Activated naive CD8-positive, alpha-beta T cell (primary cell): ENCODE data around the gene RPL10.
A peak's percentile ranks its signal among the peaks of the same experiment; 100 is the strongest.

ENCODE experiments used
- H3K27ac Mint-ChIP-seq: one replicate; pipeline ENCODE4 v1.8.0; 2021; ENCODE audit warnings: mixed read lengths
- H3K27me3 Mint-ChIP-seq: one replicate; pipeline ENCODE4 v1.8.0; 2021; ENCODE audit warnings: mixed read lengths
- H3K36me3 Mint-ChIP-seq: one replicate; pipeline ENCODE4 v1.8.0; 2021; ENCODE audit warnings: mixed read lengths
- H3K4me1 Mint-ChIP-seq: one replicate; pipeline ENCODE4 v1.8.0; 2021; ENCODE audit warnings: low read depth, mixed read lengths
- H3K4me3 Mint-ChIP-seq: one replicate; pipeline ENCODE4 v1.8.0; 2021; ENCODE audit warnings: mild to moderate bottlenecking, mixed read lengths
- H3K9me3 Mint-ChIP-seq: one replicate; pipeline ENCODE4 v1.8.0; 2021; ENCODE audit warnings: low read depth, mixed read lengths

RPL10 gene

GRCh38 chrX:154356596-154356995 lies 41.6 kb upstream of the RPL10 start:
- H3K9me3 Mint-ChIP-seq, result no peaks in the 10 kb centered on the region
- no peak overlapping the region for H3K27ac Mint-ChIP-seq
- H3K4me1 Mint-ChIP-seq, result peaks cover 22% of the 10 kb centered on the region
- no peaks in the 10 kb centered on the region for H3K27me3 Mint-ChIP-seq
- H3K4me3 Mint-ChIP-seq, result no peak overlapping the region
- no peaks in the 10 kb centered on the region for H3K36me3 Mint-ChIP-seq

GRCh38 chrX:154357205-154357604 lies 41.0 kb upstream of the RPL10 start:
- H3K4me3 Mint-ChIP-seq, result no peak overlapping the region
- no peak overlapping the region for H3K27ac Mint-ChIP-seq
- no peaks in the 10 kb centered on the region for H3K27me3 Mint-ChIP-seq
- H3K36me3 Mint-ChIP-seq, result no peaks in the 10 kb centered on the region
- no peaks in the 10 kb centered on the region for H3K9me3 Mint-ChIP-seq
- peaks cover 18% of the 10 kb centered on the region for H3K4me1 Mint-ChIP-seq

GRCh38 chrX:154358011-154358410 lies 40.2 kb upstream of the RPL10 start:
- Mint-ChIP-seq H3K27me3 (no peaks in the 10 kb centered on the region), H3K9me3 (no peaks in the 10 kb centered on the region), H3K4me3 (peak overlapping the region; percentile 5), H3K4me1 (peaks cover 20% of the 10 kb centered on the region), H3K36me3 (no peaks in the 10 kb centered on the region), H3K27ac (peak overlapping the region; percentile 50)

GRCh38 chrX:154358829-154359228 lies 39.3 kb upstream of the RPL10 start:
- no peaks in the 10 kb centered on the region for H3K27me3 Mint-ChIP-seq
- no peaks in the 10 kb centered on the region for H3K9me3 Mint-ChIP-seq
- no peak overlapping the region for H3K4me3 Mint-ChIP-seq
- H3K4me1 Mint-ChIP-seq, result peaks cover 15% of the 10 kb centered on the region
- peak overlapping the region; percentile 50 for H3K27ac Mint-ChIP-seq
- no peaks in the 10 kb centered on the region for H3K36me3 Mint-ChIP-seq

- Mint-ChIP-seq H3K4me1 (peaks cover 12% of the 10 kb centered on the region), H3K4me3 (no peak overlapping the region), H3K27me3 (no peaks in the 10 kb centered on the region), H3K9me3 (no peaks in the 10 kb centered on the region), H3K36me3 (no peaks in the 10 kb centered on the region), H3K27ac (no peak overlapping the region)
Measured at GRCh38 chrX:154359362-154360154, 38.6 kb upstream of the RPL10 start.

- Mint-ChIP-seq H3K36me3 (no peaks in the 10 kb centered on the region), H3K27ac (no peak overlapping the region)
Measured at GRCh38 chrX:154360155-154360713, 37.9 kb upstream of the RPL10 start.

GRCh38 chrX:154362085-154362742 lies 36.0 kb upstream of the RPL10 start:
- Mint-ChIP-seq H3K36me3 (no peaks in the 10 kb centered on the region), H3K4me1 (peaks cover 7% of the 10 kb centered on the region), H3K9me3 (no peaks in the 10 kb centered on the region), H3K4me3 (no peak overlapping the region), H3K27ac (no peak overlapping the region), H3K27me3 (no peaks in the 10 kb centered on the region)

More at GRCh38 chrX:154360155-154360713, 37.9 kb upstream of the RPL10 start:
- no peaks in the 10 kb centered on the region for H3K27me3 Mint-ChIP-seq
- H3K4me1 Mint-ChIP-seq, result peaks cover 12% of the 10 kb centered on the region
- no peaks in the 10 kb centered on the region for H3K9me3 Mint-ChIP-seq
- H3K4me3 Mint-ChIP-seq, result no peak overlapping the region

GRCh38 chrX:154363706-154364439 lies 34.3 kb upstream of the RPL10 start:
- H3K36me3 Mint-ChIP-seq, result no peaks in the 10 kb centered on the region
- H3K4me3 Mint-ChIP-seq, result no peak overlapping the region
- peaks cover 10% of the 10 kb centered on the region for H3K4me1 Mint-ChIP-seq
- no peaks in the 10 kb centered on the region for H3K27me3 Mint-ChIP-seq
- no peaks in the 10 kb centered on the region for H3K9me3 Mint-ChIP-seq
- no peak overlapping the region for H3K27ac Mint-ChIP-seq

- peaks cover 10% of the 10 kb centered on the region for H3K4me1 Mint-ChIP-seq
- H3K4me3 Mint-ChIP-seq, result no peak overlapping the region
- H3K27me3 Mint-ChIP-seq, result no peaks in the 10 kb centered on the region
- H3K36me3 Mint-ChIP-seq, result no peaks in the 10 kb centered on the region
- H3K9me3 Mint-ChIP-seq, result no peaks in the 10 kb centered on the region
- H3K27ac Mint-ChIP-seq, result no peak overlapping the region
Measured at GRCh38 chrX:154365052-154365600, 33.1 kb upstream of the RPL10 start.

GRCh38 chrX:154365997-154366665 lies 32.0 kb upstream of the RPL10 start:
- Mint-ChIP-seq H3K9me3 (no peaks in the 10 kb centered on the region), H3K27me3 (no peaks in the 10 kb centered on the region), H3K4me3 (no peak overlapping the region), H3K36me3 (no peaks in the 10 kb centered on the region), H3K27ac (no peak overlapping the region), H3K4me1 (peaks cover 10% of the 10 kb centered on the region)

- H3K4me3 Mint-ChIP-seq, result no peak overlapping the region
- H3K36me3 Mint-ChIP-seq, result no peaks in the 10 kb centered on the region
- no peaks in the 10 kb centered on the region for H3K27me3 Mint-ChIP-seq
- no peaks in the 10 kb centered on the region for H3K9me3 Mint-ChIP-seq
- peaks cover 10% of the 10 kb centered on the region for H3K4me1 Mint-ChIP-seq
- no peak overlapping the region for H3K27ac Mint-ChIP-seq
Measured at GRCh38 chrX:154366666-154367055, 31.5 kb upstream of the RPL10 start.

- H3K36me3 Mint-ChIP-seq, result no peaks in the 10 kb centered on the region
Measured at GRCh38 chrX:154367474-154368308, 30.5 kb upstream of the RPL10 start.

GRCh38 chrX:154368630-154369448 lies 29.3 kb upstream of the RPL10 start:
- Mint-ChIP-seq H3K4me3 (peak overlapping the region; percentile 76), H3K9me3 (no peaks in the 10 kb centered on the region), H3K27me3 (no peaks in the 10 kb centered on the region), H3K36me3 (no peaks in the 10 kb centered on the region), H3K27ac (peak overlapping the region; percentile 86), H3K4me1 (peaks cover 18% of the 10 kb centered on the region)

More at GRCh38 chrX:154367474-154368308, 30.5 kb upstream of the RPL10 start:
- Mint-ChIP-seq H3K27me3 (no peaks in the 10 kb centered on the region), H3K9me3 (no peaks in the 10 kb centered on the region), H3K27ac (peak overlapping the region; percentile 86), H3K4me1 (peaks cover 14% of the 10 kb centered on the region), H3K4me3 (peak overlapping the region; percentile 76)
